ENCODE measurements around the gene TMEM106B.

TMEM106B gene

GRCh38 chr7:12244694-12245093, 33.6 kb downstream of the TMEM106B start:
- DNase-seq = no peak
- H3K27ac Mint-ChIP-seq = no peak overlapping the region
- H3K4me3 Mint-ChIP-seq = no peak overlapping the region
- H3K9me3 Mint-ChIP-seq = peaks cover 5% of the 10 kb centered on the region
- no peaks in the 10 kb centered on the region for H3K27me3 Mint-ChIP-seq (ENCODE audit: low read depth, poor library complexity)
- no peaks in the 10 kb centered on the region for H3K4me1 Mint-ChIP-seq
- peaks cover 15% of the 10 kb centered on the region for H3K36me3 Mint-ChIP-seq (ENCODE audit: low read depth)
- TF ChIP-seq CTCF (IDR thresholded peaks at IDR 0.05) = no peak

- Mint-ChIP-seq H3K27ac (no peak overlapping the region), H3K4me1 (no peaks in the 10 kb centered on the region), H3K27me3 (ENCODE audit: low read depth, poor library complexity) (peaks cover 3% of the 10 kb centered on the region), H3K36me3 (ENCODE audit: low read depth) (no peaks in the 10 kb centered on the region), H3K4me3 (no peak overlapping the region), H3K9me3 (peaks cover 32% of the 10 kb centered on the region)
- TF ChIP-seq CTCF (IDR thresholded peaks at IDR 0.05) = no peak
- no peak for DNase-seq
These were observed 38.6 kb downstream of the TMEM106B start for GRCh38 chr7:12249706-12250105.

- Mint-ChIP-seq H3K4me1 (no peaks in the 10 kb centered on the region), H3K27ac (no peak overlapping the region), H3K9me3 (peaks cover 32% of the 10 kb centered on the region), H3K36me3 (ENCODE audit: low read depth) (no peaks in the 10 kb centered on the region), H3K4me3 (no peak overlapping the region), H3K27me3 (ENCODE audit: low read depth, poor library complexity) (peaks cover 3% of the 10 kb centered on the region)
- TF ChIP-seq CTCF (IDR thresholded peaks at IDR 0.05) = no peak
- no peak for DNase-seq
These were observed 39.1 kb downstream of the TMEM106B start for GRCh38 chr7:12250232-12250631.

- no peak for TF ChIP-seq CTCF (IDR thresholded peaks at IDR 0.05)
- Mint-ChIP-seq H3K9me3 (peaks cover 32% of the 10 kb centered on the region), H3K36me3 (ENCODE audit: low read depth) (no peaks in the 10 kb centered on the region), H3K4me3 (no peak overlapping the region), H3K4me1 (no peaks in the 10 kb centered on the region), H3K27ac (no peak overlapping the region), H3K27me3 (ENCODE audit: low read depth, poor library complexity) (peaks cover 3% of the 10 kb centered on the region)
- no peak for DNase-seq
These were observed 45.0 kb downstream of the TMEM106B start for GRCh38 chr7:12256090-12256489.

- TF ChIP-seq CTCF (IDR thresholded peaks at IDR 0.05) = no peak
- DNase-seq = no peak
- Mint-ChIP-seq H3K4me3 (no peak overlapping the region), H3K27ac (no peak overlapping the region), H3K4me1 (no peaks in the 10 kb centered on the region), H3K27me3 (ENCODE audit: low read depth, poor library complexity) (no peaks in the 10 kb centered on the region), H3K36me3 (ENCODE audit: low read depth) (no peaks in the 10 kb centered on the region), H3K9me3 (peaks cover 19% of the 10 kb centered on the region)
These were observed 46.5 kb downstream of the TMEM106B start for GRCh38 chr7:12257582-12257981.

GRCh38 chr7:12258074-12258473, 47.0 kb downstream of the TMEM106B start:
- H3K27me3 Mint-ChIP-seq (ENCODE audit: low read depth, poor library complexity) = no peaks in the 10 kb centered on the region
- no peaks in the 10 kb centered on the region for H3K4me1 Mint-ChIP-seq
- no peaks in the 10 kb centered on the region for H3K36me3 Mint-ChIP-seq (ENCODE audit: low read depth)

More at GRCh38 chr7:12258074-12258473, 47.0 kb downstream of the TMEM106B start:
- TF ChIP-seq CTCF (IDR thresholded peaks at IDR 0.05) = no peak
- DNase-seq = no peak
- Mint-ChIP-seq H3K27ac (no peak overlapping the region), H3K9me3 (peaks cover 14% of the 10 kb centered on the region), H3K4me3 (no peak overlapping the region)

All from nephron progenitor cell (in vitro differentiated cells).